Frontal cortex (tissue), 4 donors: Measurements from ENCODE around the gene MIER2. TPM values are rescaled to one million over a fixed set of nuclear protein-coding genes. Genes with fewer than 3 reads are reported as not detected.
"Not testable (repeated sequence)": the region's sequence is repeated elsewhere in the genome, so short reads cannot be mapped to it uniquely, and the experiment has no call there.

ENCODE experiments used
- DNase-seq, 2 donors: peaks; one replicate each; pipeline ENCODE4 v3.0.0; 2012; ENCODE audit warnings: low spot score in 2 of 2
- FAIRE-seq: peaks from 2 replicates; lab custom pipeline; 2012; peaks lifted over from hg19 to GRCh38; lab: Jason Lieb, UNC
- total RNA-seq: library from RNA; depleted of rRNA; stranded (reverse); fragments of >200 nt; gene quantifications from one replicate; pipeline ENCODE4 v1.2.3, GENCODE V29; 2014
- donor health status: control.
- donor health status: control.
- donor health status: control.

MIER2 gene
- total RNA-seq, 1 donor from 2014 or later: 3.7 TPM

DNA sequence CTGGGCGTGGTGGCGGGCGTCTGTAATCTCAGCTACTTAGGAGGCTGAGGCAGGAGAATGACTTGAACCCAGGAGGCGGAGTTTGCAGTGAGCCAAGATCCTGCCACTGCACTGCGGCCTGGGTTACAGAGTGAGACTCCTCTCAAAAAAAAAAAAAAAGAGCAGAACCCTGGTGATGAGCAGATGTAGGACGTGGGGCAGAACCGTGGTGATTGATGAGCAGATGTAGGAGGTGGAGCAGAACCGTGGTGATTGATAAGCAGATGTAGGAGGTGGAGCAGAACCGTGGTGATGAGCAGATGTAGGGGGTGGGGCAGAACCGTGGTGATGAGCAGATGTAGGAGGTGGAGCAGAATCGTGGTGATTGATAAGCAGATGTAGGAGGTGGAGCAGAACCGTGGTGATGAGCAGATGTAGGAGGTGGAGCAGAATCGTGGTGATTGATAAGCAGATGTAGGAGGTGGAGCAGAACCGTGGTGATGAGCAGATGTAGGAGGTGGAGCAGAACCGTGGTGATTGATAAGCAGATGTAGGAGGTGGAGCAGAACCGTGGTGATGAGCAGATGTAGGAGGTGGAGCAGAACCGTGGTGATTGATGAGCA lies 36.1 kb upstream of the MIER2 start:
- not testable (repeated sequence) for FAIRE-seq, DNase-seq

DNA sequence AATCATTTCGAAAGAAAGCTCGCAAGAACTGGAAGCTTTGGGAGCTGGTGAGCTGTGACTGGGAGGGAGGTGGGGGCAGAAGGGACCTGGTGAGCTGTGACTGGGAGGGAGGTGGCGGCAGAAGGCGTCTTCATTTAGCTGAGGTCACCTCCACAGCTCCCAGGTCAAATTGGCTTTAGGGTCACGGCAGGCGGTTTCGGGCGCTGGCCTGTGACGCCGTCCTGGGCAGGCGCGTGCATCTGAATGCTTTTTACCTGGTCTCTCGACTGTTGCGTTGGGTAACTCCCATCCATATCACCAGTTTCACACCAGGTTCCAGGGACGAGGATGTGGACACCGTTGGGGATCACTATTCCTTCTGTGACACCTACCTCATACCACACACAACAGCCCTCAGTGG lies 35.2 kb upstream of the MIER2 start:
- FAIRE-seq (no peak), DNase-seq (no peak)

DNA sequence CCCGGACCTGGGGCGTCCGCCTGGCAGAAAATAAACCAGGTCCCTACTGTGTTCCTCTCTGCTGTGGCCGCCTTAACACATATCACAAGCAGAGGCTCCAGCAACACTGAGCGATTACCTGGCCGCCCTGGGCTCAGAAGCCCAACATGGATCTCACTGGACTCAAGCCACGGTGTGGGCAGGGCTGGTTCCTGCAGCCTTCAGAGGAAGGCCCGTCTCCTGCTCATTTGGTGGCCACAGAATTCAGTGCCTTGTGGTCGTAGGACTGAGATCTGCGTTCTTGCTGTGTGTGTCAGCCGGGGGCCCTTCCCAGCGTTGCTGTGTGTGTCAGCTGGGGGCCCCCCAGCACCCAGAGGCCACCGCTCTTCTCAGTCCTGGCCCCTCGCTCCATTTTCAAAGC lies 34.1 kb upstream of the MIER2 start:
- DNase-seq (no peak), FAIRE-seq (no peak)

DNA sequence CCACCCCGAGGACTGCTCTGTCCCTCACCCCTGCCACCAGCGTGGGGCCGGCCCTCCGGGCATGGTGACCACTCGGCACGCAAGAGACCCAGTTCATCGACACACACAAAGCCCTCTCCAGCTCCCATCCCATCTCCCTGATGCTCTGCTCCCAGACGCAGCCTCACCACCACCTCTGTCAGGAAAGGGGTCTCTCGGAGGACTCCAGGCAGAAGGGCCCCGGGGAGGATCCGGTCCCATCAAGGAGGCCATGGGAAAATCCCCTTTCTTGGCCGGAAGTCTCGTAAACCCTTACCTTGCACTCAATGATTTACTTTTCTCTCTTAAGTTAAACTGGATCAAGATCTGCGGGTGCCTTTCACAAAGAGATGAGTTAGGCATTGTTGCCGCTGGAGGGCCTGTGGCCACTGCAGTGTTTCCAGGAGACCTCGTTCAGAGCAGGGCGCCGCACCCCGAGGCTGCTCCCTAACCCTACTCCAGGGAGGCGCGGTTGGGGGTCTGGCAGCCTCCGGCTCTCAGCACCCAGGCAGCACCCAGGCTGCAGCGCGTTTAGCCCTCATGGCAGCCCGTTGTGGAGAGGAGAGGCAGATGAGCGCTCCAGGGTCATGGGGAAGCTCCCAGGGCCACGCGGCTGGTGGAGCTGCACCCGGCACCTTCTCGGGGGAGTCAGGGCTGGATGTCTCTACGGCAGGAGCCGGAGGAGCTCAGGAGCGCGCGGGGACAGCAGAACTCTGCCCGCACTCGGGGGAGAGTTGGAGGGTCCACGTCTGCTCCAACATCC lies 33.4 kb upstream of the MIER2 start:
- no peak for FAIRE-seq

DNA sequence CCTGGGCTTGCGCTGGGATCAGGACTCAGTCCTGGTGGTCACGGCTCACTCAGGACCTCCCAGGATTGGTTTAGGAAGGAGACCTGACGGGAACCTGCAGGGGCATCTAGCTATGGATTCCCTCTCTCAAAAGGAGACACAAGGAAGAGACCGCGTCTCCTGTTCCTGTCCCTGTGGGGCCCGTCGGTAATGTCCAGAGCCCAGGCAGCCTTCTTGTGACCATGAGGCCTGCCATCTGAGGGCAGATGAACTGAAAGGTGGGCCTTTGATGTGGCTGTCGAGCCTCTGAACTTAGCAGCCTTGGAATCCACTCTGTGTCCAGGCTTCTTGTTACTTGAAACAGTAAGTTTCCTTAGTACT lies 31.5 kb upstream of the MIER2 start:
- no peak for DNase-seq
- FAIRE-seq: no peak

More for the DNA sequence above, 33.4 kb upstream of the MIER2 start:
- no peak for DNase-seq

DNA sequence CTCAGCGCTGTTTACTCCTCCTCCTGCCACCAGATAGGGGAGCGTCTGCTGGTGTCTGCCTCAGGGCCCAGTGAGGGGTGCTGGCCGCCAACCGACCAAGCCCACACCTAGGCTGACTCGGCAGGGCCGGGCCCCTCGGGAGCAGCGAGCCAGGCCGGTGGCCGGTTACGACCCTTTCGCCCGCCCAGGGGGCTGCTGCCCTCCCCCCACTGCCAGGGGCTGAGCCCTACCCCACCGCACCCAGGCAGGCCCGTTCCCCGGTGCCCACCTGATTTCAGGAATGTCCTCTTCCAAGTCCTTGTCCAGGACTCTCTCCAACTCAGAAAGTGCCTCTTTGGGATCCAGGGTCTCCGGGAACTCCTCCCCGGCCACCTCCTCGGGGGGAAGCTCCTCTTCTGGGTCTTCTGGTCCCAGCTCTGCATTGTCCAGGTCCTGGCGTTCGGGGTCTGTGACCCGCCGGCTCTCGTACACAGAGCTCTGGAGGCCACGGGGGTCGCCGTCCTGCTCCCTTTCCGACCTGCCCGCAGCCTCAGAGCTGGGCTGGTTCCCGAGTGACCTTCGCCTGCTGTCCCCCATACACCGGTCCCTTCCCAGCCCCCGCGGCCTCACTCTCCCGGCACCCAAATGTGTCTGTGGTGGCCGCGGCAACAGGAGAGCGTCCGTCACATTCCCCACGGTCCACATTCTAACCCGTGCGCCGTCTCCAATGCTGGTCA lies 31.0 kb upstream of the MIER2 start:
- FAIRE-seq (no peak), DNase-seq (no peak)

DNA sequence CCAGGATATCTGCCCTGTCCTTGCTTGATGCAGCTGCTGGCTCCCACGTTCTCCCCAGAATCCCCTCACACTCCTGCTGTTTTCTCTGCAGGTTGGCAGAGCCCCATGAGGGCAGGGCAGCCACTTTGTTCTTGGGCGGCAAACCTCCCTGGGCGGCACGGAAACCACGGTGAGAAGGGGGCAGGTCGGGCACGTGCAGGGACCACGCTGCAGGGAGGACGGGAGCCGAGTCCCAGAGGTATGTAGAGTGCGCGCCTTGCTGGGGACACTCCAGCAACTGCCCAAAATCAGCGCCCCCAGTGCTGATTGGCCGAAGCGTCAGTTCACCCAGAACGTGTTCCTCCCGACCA lies 30.3 kb upstream of the MIER2 start:
- no peak for DNase-seq
- FAIRE-seq: no peak

DNA sequence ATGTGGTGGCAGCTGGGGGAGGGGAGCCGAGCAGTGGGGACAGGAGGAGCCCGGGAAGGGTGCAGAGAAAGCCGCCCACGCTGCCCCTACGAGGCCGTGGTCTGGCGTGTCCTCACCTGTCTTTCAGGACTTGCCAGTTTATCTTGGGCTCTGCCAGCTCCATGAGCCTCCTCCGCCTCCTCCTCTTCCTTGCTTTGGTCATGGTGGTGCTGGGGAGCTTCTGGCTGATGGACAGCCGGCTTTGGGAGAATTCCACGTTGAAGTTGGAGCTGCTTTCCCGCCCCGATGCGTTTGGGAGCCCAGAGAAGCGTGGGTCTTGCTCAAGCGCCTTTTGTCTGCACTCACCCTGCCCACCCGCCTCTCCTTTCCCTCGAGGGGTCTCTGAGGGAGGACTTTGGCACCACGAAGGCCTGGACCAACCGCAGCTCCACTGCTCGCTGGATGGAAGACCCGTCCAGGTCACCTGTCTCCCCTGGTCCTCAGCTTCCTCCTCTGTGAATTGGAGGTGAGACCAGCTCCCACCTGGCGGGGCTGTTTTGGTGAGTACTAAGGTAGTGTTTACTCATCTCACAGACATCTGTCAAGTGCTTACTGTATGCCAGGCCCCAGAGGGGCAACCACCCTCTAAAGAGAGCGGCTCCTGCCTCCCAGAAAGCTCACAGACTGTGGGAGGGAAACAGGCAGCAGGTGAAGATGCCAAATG lies 29.7 kb upstream of the MIER2 start:
- DNase-seq (no peak), FAIRE-seq (no peak)

DNA sequence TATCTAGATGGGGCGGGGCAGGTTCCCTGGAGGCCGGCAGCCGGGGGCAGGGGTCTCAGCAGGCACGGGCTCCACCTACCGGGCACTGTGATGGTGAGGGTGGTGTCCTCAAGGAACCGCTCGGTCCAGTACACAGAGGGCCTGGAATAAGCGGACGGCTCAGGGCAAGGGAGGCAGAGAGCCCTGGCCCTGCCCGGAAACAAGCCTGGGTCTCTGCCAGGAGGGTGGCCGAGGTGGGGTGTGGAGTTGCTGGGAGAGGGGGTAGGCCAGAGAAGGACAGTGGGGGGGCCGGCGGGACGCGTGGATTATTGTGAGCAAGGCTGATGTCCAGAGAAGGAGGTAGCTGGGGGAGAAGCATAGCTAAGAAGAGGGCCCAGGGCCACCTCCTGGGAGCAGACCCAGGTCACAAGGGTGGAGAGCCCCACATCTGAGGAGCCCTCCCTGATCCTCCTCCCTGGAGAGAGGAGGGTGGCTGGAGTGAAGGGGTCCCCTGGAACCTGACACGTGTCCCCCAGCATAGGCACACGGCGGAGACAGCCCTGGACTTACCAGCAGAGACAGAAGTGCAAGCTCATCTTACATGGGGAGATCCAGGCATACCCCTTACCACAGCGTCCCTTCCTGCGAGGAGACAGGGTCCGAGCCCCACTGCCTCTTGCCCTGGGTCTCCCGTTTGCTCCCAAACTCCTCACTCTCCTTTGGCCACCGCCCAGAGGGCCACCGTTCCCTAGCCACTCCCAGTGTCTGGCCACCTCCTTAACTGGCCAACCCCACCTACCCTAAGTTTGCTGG lies 29.0 kb upstream of the MIER2 start:
- no peak for FAIRE-seq
- no peak for DNase-seq

DNA sequence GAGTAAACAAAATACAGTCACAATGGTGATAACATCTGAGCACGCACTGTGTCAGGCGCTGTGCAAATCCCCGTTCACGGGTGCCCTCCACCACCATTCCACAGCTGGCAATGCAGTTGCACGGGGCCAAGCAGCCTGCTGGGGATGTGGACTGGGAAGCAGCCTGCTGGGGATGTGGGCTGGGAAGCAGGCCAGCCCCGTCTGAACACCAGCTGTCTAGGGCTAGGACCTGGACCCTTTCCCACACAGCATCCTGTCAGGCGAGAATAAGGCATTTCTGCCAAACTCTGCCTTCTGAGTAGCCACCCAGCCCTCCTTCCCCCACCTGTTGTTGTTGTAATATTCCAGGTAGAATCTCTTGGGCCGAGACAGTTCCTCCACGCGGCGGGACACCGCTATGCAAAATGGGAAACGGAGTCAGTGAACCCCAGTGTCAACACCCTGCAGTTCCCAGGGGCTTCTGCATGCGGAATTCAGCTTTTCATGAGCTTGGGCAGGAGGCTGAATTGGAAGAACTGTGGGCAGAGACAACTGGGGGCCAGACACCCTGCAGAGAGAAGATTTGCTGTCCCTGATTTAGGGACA lies 27.8 kb upstream of the MIER2 start:
- FAIRE-seq: no peak
- DNase-seq: peak in 1 of 2 donors; percentile 60

DNA sequence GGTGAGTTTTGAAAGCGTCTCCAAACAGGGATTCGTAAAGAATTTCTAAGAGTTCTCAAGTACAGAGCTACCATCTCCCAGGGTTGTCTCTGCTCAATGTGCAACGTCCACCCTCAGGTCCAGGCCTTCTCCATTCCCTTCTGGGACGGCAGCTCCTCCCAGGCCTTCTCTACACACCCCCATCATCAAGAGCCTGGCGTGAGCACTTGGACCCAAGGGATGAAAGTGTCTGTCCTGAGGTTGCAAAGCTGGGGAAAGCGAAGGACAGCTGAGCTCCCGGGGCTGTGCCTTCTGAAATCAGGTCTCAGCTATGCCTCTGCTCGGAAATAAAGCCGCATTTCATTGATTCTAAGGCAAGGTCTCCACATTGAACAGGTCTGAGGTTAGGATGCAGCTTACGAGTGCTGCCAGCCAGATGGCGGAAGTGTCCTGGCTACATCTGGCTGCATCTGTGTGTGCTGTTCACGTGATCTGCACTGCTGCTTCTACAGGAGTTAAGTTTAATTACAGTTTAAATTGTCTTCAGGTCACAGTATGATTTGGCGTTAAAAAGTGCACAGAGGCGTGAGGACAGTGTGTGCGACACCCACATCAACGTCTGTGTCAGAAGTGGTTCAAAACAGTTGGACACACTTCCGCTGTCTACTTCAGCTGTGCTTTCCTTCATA lies 27.0 kb upstream of the MIER2 start:
- FAIRE-seq: no peak
- DNase-seq: no peak

DNA sequence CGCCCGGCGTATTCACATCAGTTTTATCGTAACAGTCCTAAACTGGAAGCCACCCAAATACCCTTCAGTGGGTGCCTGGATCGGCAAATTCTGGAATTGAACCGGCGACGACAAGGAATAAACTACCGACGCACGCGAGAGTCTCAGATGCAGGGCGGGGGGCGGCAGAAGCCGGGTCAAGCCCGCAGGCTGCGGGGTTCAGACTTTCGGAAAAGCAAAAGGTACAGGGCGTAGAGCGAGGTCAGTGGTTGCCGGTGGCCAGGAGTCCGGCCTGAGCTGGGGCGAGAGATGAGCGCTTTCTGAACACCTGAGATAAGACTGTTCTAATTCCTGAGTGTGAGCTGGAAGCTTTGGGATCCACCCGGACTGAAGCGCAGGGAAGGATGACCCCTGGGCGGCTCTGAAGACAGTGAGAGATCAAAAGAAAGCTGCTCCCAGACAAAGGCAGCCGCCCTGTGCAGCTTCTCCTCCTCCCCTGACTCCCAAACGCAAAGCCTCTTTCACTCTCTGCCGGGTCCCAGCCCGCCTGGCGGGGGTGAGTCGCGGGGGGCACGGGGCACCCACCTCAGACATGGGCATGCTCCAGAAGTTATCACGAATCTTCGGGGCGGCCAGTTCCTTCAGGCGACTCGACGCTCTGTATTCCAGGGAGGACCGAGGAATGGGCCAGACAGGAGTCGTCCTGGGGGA lies 26.2 kb upstream of the MIER2 start:
- no peak for DNase-seq
- FAIRE-seq: no peak

DNA sequence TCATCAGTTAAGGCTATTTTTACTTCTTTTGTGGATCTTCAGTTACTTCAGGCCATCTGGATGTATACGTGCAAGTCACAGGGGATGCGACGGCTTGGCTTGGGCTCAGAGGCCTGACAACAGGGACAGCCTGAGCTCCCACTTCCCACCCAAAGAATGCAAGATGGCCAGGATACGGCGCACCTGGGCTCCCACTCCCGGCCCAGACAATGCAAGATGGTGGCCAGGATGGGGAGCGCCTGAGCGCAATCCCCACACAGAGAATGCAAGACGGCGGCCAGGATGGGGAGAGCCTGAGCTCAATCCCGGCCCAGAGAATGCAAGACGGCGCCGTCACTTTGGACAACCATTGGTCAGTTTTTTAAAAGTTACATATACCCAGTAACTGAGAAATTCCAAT lies 25.3 kb upstream of the MIER2 start:
- DNase-seq (no peak), FAIRE-seq (no peak)

DNA sequence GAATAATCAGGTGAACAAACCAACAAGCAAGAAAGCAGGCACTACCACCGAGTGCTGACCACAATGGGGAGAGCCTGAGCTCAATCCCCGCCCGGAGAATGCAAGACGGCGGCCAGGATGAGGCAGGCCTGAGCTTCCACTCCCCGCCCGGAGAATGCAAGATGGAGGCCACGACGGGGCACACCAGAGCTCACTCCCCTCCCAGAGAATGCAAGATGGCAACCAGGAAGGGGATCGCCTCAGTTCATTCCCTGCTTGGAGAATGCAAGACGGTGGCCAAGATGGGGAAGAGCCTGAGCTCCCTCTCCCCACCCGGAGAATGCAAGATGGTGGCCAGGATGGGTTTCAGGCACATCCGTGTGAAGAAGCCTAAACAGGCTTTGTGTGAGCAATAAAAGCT lies 24.7 kb upstream of the MIER2 start:
- DNase-seq: no peak
- no peak for FAIRE-seq

DNA sequence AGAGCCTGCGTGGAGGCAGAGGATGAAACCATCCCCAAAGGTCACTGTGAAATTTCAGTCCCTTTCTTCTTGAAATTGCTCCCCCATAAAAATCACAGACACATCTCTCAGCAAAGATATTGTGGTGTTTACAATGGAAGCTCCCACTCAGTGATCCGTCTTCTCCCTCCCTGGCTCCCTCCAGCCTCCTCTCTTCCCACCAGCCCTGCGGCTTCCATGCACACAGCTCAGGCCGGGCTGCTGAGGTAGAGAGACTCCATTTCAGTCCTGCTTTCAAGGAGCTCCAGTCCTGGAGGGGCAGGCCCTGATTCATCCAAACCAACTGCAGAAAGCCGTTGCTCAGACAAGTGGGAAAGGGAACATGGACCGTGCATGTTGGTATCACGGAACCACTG lies 24.0 kb upstream of the MIER2 start:
- no peak for DNase-seq

DNA sequence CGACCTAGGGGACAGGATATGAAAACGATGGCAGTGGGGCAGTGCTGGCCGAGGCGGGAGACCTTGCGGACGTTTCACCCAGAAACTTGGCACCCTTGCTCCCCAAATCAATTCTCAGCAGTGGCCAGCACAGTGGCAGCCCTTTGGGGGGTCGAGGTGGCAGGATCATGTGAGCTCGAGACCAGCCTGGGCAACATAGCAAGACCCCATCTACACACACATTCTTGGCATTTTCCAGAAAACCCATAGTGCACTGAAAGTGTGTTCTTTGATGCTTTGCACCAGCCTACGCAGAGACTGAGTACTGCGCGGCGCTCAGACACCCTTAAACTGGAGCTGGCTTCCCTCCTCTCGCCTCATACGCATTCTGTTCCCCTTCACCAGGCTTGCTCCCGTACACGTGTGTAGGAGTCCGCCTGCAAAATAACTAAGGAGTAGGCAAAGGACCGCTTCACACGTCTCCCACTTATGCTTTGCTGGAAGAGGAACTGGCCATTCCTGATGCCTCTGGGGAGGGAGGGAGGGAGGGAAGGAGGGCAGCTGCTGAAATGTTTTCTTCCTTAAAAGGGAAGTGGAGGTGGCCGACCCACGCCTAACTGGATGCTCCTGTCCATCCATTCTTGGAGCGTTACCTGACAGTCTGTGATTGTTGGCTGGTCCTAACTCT lies 23.5 kb upstream of the MIER2 start:
- DNase-seq: no peak

More for the DNA sequence above, 24.0 kb upstream of the MIER2 start:
- FAIRE-seq: no peak

DNA sequence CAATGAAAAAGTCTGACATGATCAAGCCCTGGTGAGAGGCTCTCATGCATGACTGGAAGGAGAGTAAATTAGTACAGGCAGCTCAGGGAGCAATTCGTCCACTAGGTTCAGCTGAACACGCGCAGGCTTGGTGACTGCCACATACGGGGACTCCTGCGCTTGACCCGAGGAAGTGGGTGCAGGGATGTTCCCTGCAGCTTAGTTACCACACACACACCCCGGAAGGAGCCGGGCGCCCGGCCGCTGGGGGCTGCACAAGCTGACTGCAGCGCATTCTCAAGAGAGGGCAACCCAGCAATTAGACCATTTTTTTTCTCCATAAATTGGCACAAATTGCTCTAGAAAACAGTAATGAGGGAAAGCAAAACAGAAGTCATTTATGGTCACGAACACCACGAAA lies 23.0 kb upstream of the MIER2 start:
- DNase-seq: no peak
- FAIRE-seq: no peak

More for the DNA sequence above, 23.5 kb upstream of the MIER2 start:
- no peak for FAIRE-seq

DNA sequence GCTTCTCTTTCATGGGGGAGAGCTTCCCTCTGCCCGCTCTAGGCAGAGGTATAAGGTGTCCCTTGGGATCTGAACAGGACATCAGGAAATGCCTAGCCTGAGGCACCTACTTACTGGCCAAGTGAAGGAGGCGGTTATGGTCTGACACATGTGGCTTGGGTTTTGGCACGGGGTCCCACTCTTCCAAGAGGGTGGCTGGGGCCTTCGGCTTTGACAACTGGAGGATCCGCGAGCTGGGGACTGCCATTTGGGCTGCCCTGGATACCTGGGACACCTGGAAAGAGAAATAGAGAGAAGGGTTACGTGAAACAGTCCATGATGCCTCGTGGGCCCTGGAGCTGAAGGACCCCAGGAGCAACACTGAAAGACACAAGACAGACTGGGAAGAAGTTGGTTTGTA lies 22.4 kb upstream of the MIER2 start:
- no peak for DNase-seq
- no peak for FAIRE-seq
